CD14-positive monocyte (primary cell): ENCODE results near the gene FAF2. TPM values are rescaled to one million over a fixed set of nuclear protein-coding genes. Genes with fewer than 3 reads are reported as not detected.

ENCODE experiments used
- DNase-seq, 3 donors: peaks; one replicate each; pipeline ENCODE4 v3.0.0-alpha.2; 2011 to 2022
- H2AFZ ChIP-seq: 2 replicates; pipeline ENCODE4 v1.6.0; 2012; ENCODE audit warnings: mild to moderate bottlenecking, low read depth, low read length, inconsistent platforms; ENCODE audit not compliant: insufficient read depth, poor library complexity, severe bottlenecking
- H3K27ac ChIP-seq, 2 donors: 1 replicate in 1 of 2; 2 replicates in 1 of 2; pipeline ENCODE4 v1.5.1; 2012 to 2013; ENCODE audit warnings: low read length in 2 of 2, control low read depth in 1 of 2, inconsistent platforms in 1 of 2, low read depth in 1 of 2, mild to moderate bottlenecking in 1 of 2
- H3K27me3 ChIP-seq, 2 donors: one replicate each; pipeline versions ENCODE4 v1.6.0 to v1.6.1; 2011 to 2013; ENCODE audit warnings: low read length in 2 of 2; ENCODE audit not compliant: control insufficient read depth in 2 of 2, insufficient read depth in 2 of 2
- H3K36me3 ChIP-seq, 2 donors: replicated peaks in 1 of 2; 1 replicate in 1 of 2; 2 replicates in 1 of 2; pipeline versions ENCODE4 v1.5.1 to v1.6.1; 2012 to 2013; ENCODE audit warnings: low read length in 2 of 2, control low read depth in 1 of 2, inconsistent platforms in 1 of 2, mild to moderate bottlenecking in 1 of 2; ENCODE audit not compliant: insufficient read depth in 2 of 2, control insufficient read depth in 1 of 2
- H3K4me1 ChIP-seq, 2 donors: 1 replicate in 1 of 2; 2 replicates in 1 of 2; pipeline versions ENCODE4 v1.5.1 to v1.6.1; 2012 to 2013; ENCODE audit warnings: low read length in 2 of 2, control low read depth in 1 of 2, inconsistent platforms in 1 of 2, mild to moderate bottlenecking in 1 of 2, moderate library complexity in 1 of 2; ENCODE audit not compliant: insufficient read depth in 2 of 2, control insufficient read depth in 1 of 2
- H3K4me2 ChIP-seq: replicated peaks from 2 replicates; pipeline ENCODE3; 2012; ENCODE audit warnings: low read length, moderate library complexity, mild to moderate bottlenecking; ENCODE audit not compliant: poor library complexity, severe bottlenecking; ENCODE audit errors: extremely low read depth
- H3K4me3 ChIP-seq, 3 experiments: fragments of 200-600 bp in 1 of 3; sonication (generic) in 1 of 3; replicated peaks in 1 of 3; 1 replicate in 2 of 3; 2 replicates in 1 of 3; pipeline ENCODE4 v1.5.1; 2011 to 2013; ENCODE audit warnings: low read length in 3 of 3, mild to moderate bottlenecking in 3 of 3, control low read depth in 2 of 3, low read depth in 2 of 3, inconsistent platforms in 1 of 3, moderate library complexity in 1 of 3
- H3K79me2 ChIP-seq: 2 replicates; pipeline ENCODE4 v1.6.0; 2012; ENCODE audit warnings: mild to moderate bottlenecking, control low read depth, inconsistent platforms, low read length, moderate library complexity; ENCODE audit not compliant: insufficient read depth
- H3K9ac ChIP-seq: 2 replicates; pipeline ENCODE4 v1.6.0; 2017; ENCODE audit warnings: low read length, mild to moderate bottlenecking; ENCODE audit not compliant: insufficient read depth, poor library complexity, severe bottlenecking
- H3K9me3 ChIP-seq, 2 donors: replicated peaks in 1 of 2; 1 replicate in 1 of 2; 2 replicates in 1 of 2; pipeline versions ENCODE4 v1.5.1 to v1.6.1; 2012 to 2013; ENCODE audit warnings: low read length in 2 of 2, control low read depth in 1 of 2; ENCODE audit not compliant: control insufficient read depth in 1 of 2, insufficient read depth in 1 of 2
- H4K20me1 ChIP-seq: 2 replicates; pipeline ENCODE4 v1.6.0; 2012; ENCODE audit warnings: mild to moderate bottlenecking, low read length, control low read depth, moderate library complexity; ENCODE audit not compliant: insufficient read depth
- H3K27ac Mint-ChIP-seq, 7 donors: one replicate each; pipeline ENCODE4 v1.8.0; 2020; ENCODE audit warnings: mild to moderate bottlenecking in 7 of 7, mixed read lengths in 7 of 7, moderate library complexity in 6 of 7, inconsistent platforms in 2 of 7
- H3K27me3 Mint-ChIP-seq, 3 donors: one replicate each; pipeline ENCODE4 v1.8.0; 2021 to 2022; ENCODE audit warnings: low read depth in 3 of 3, mild to moderate bottlenecking in 3 of 3, mixed read lengths in 3 of 3, moderate library complexity in 3 of 3, inconsistent platforms in 1 of 3
- H3K36me3 Mint-ChIP-seq, 2 donors: one replicate each; pipeline ENCODE4 v1.8.0; 2020; ENCODE audit warnings: mixed read lengths in 2 of 2, inconsistent platforms in 1 of 2, mild to moderate bottlenecking in 1 of 2
- H3K4me1 Mint-ChIP-seq: one replicate; pipeline ENCODE4 v1.8.0; 2020; ENCODE audit warnings: mild to moderate bottlenecking, mixed read lengths
- H3K4me3 Mint-ChIP-seq, 2 donors: one replicate each; pipeline ENCODE4 v1.8.0; 2020; ENCODE audit warnings: mild to moderate bottlenecking in 2 of 2, mixed read lengths in 2 of 2, moderate library complexity in 1 of 2
- H3K9me3 Mint-ChIP-seq, 7 donors: one replicate each; pipeline ENCODE4 v1.8.0; 2020 to 2022; ENCODE audit warnings: mixed read lengths in 7 of 7, mild to moderate bottlenecking in 6 of 7, moderate library complexity in 6 of 7, inconsistent platforms in 2 of 7
- WGBS: methylation state at CpG from one replicate; pipeline ENCODE4 v1.1.5; 2013; ENCODE audit warnings: missing lambda C conversion rate; ENCODE audit not compliant: insufficient coverage; 5-methylcytosine and 5-hydroxymethylcytosine counted together
- intact Hi-C, 2 donors: fragments of 100-400 bp; cut with micrococcal nuclease; formaldehyde crosslinking; loops; one replicate each; pipeline versions ENCODE4 v1.15.0 to v1.15.1; 2023
- polyA plus RNA-seq, 3 donors: library from polyadenylated mRNA; depleted of rRNA in 1 of 3; unstranded in 2 of 3; stranded (reverse) in 1 of 3; fragments of 300-500 nt in 2 of 3; fragments of >200 nt in 1 of 3; fragmentation: Illumina TruSeq in 2 of 3; gene quantifications; 1 replicate in 2 of 3; 2 replicates in 1 of 3; pipeline ENCODE4 v1.2.3, GENCODE V29; 2012 to 2021
- TF ChIP-seq, protein P1 (sequence below): fragments of 200-600 bp; IDR thresholded peaks from one replicate; pipeline ENCODE4 v1.8.0; 2022; ENCODE audit warnings: antibody characterized with exemption, mild to moderate bottlenecking

The FAF2 gene
- polyA plus RNA-seq, 3 donors, result 11.5 to 14.8 (median 12.2) TPM

DNA sequence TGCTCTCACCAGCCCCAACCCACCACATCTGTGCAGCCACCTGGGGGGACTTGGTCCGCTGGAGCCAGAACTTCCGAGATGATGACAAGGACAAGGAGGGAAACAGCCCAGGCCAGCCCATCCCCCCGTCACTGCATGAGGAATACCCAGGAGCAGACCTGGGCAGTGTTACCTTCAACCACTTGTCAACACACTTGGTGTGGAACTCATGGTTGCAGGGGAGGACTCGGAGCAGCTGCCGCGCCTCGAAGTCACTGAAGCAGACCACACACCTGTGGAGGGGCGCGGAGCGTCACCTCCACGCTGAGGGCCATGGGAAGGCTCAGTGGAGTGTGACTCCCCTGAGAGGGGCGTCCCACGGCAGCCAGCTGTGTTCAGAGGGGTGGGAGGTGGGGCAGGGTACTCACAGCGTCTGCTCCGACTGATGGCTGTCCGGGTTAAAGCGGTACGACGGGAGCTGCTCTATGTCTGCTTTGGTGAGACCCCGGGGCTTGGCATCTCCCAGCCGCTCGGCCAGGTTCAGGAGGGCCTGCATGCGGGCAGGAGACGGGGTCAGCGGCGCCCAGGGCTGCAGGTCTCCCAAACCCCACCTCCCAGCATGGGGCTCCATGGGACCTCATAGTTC, 81.0 kb downstream of the FAF2 start:
- Mint-ChIP-seq H3K4me3 (no peak overlapping the region), H3K27ac (peak overlapping the region in 2 of 7 donors; percentile 21 to 53), H3K27me3 (peaks cover 0 to 3% (median 0%) of the 10 kb centered on the region in 3 donors), H3K4me1 (peaks cover 36% of the 10 kb centered on the region), H3K36me3 (peaks cover 32 to 48% of the 10 kb centered on the region in 2 donors), H3K9me3 (no peaks in the 10 kb centered on the region)
- H3K36me3 ChIP-seq, result peaks cover 48 to 49% of the 10 kb centered on the region in 2 donors
- H3K79me2 ChIP-seq, result peaks cover 35% of the 10 kb centered on the region
- intact Hi-C loops, result no loop called here
- no peak for DNase-seq
- no peak overlapping the region for H3K4me3 ChIP-seq
- no peak overlapping the region for H3K9ac ChIP-seq
- H3K27me3 ChIP-seq, result no peaks in the 10 kb centered on the region
- no peak overlapping the region for H2AFZ ChIP-seq
- no peaks in the 10 kb centered on the region for H3K9me3 ChIP-seq
- H4K20me1 ChIP-seq, result peaks cover 69% of the 10 kb centered on the region
- H3K4me1 ChIP-seq, result peaks cover 40 to 42% of the 10 kb centered on the region in 2 donors
- H3K4me2 ChIP-seq, result no peak overlapping the region
- 95% methylated on average over 21 of the region's 26 CpGs for whole genome bisulfite sequencing
- TF ChIP-seq, protein P1, sequence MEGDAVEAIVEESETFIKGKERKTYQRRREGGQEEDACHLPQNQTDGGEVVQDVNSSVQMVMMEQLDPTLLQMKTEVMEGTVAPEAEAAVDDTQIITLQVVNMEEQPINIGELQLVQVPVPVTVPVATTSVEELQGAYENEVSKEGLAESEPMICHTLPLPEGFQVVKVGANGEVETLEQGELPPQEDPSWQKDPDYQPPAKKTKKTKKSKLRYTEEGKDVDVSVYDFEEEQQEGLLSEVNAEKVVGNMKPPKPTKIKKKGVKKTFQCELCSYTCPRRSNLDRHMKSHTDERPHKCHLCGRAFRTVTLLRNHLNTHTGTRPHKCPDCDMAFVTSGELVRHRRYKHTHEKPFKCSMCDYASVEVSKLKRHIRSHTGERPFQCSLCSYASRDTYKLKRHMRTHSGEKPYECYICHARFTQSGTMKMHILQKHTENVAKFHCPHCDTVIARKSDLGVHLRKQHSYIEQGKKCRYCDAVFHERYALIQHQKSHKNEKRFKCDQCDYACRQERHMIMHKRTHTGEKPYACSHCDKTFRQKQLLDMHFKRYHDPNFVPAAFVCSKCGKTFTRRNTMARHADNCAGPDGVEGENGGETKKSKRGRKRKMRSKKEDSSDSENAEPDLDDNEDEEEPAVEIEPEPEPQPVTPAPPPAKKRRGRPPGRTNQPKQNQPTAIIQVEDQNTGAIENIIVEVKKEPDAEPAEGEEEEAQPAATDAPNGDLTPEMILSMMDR, result no peak
- no peak overlapping the region for H3K27ac ChIP-seq

DNA sequence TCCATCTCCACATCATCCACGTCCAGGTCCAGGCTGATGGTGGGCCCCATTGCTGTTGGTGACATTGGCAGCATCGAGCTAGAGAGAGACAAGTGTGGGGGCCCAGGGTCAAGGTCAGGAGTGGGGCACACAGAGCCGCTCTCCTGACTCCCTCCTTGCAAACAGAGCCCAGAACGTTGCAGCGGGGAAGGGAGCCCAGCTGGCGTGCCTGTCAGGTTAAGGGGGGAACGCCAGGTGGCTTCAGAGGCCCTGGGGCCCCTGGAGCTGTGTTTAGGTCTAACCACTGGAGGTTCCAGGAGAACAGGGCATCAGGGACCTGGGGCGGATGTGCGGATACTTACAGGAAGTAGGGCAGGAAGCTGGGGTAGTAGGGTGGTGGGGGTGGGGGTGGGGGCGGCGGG, 81.6 kb downstream of the FAF2 start:
- TF ChIP-seq, protein P1, result no peak
- peaks cover 0 to 3% (median 0%) of the 10 kb centered on the region in 3 donors for H3K27me3 Mint-ChIP-seq
- Histone ChIP-seq H3K79me2 (peaks cover 40% of the 10 kb centered on the region), H3K27ac (no peak overlapping the region), H3K9ac (no peak overlapping the region), H2AFZ (no peak overlapping the region), H3K4me3 (no peak overlapping the region), H3K4me2 (no peak overlapping the region), H3K4me1 (peaks cover 45 to 47% of the 10 kb centered on the region in 2 donors), H3K9me3 (no peaks in the 10 kb centered on the region), H4K20me1 (peaks cover 75% of the 10 kb centered on the region), H3K36me3 (peaks cover 48 to 49% of the 10 kb centered on the region in 2 donors), H3K27me3 (no peaks in the 10 kb centered on the region)
- H3K27ac Mint-ChIP-seq, result peak overlapping the region in 3 of 7 donors; percentile 21 to 57 (median 35)
- no peaks in the 10 kb centered on the region for H3K9me3 Mint-ChIP-seq
- peaks cover 41% of the 10 kb centered on the region for H3K4me1 Mint-ChIP-seq
- H3K4me3 Mint-ChIP-seq, result no peak overlapping the region
- peaks cover 32 to 51% of the 10 kb centered on the region in 2 donors for H3K36me3 Mint-ChIP-seq
- DNase-seq, result no peak
- WGBS, result 24% methylated on average over 5 of the region's 11 CpGs
- intact Hi-C loops, result loop anchor here in 1 of 2 donors (10.0 kb wide), 2 partner anchors 115 to 145 kb away; partner anchors contain the start of genes CLTB, HIGD2A and NOP16
